Activated CD4-positive, alpha-beta T cell treated with anti-CD3 and anti-CD28 coated beads, Interleukin-2, Interleukin-4, amounts not matched to agents 100 ng/mL and 50 ng/mL, durations not matched to agents 16 hours and 8 hours (primary cell): ENCODE data around the gene GOLPH3L.
"Not testable (repeated sequence)": the region's sequence is repeated elsewhere in the genome, so short reads cannot be mapped to it uniquely, and the experiment has no call there.

Experiments used
- DNase-seq: peaks from one replicate; pipeline ENCODE4 v3.0.0-alpha.2; 2020; ENCODE audit warnings: low spot score

The GOLPH3L gene

DNA sequence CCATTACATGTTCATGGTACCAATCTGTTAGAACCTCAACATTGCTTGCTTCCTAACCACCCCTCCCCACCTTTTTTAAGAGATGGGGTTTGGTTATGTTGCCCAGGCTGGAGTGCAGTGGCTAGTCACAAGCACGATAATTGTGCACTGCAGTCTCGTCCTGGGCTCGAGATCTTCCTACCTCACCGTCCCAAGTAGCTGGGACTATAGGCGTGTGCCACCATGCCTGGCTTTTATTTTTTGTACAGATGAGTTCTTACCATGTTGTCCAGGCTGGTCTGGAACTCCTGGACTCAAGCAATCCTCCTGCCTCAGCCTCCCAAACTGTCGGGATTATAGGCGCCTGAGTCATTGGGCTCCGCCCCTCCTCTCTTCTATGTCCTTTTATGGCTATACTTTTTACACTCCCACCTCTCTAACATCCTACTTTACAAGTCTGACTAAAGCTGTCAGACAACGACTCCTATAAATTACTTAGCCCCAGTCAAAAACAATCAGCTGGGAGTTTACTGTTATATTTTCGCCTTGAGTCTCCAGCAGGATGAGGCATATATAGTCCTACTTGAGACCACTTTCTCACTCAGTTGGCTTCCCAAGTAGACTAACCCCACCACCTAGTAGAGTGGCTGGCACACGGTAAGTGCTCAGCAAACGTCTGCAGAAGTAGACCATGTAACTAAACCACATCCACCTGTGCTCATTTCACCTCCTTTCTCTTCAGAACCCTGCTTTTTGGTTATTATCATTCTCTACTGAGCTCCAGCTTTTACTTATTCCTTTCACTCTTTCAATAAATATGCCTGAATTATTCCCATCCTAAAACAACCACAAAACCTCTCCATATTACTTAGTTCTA is 81.4 kb downstream of the GOLPH3L start:
- DNase-seq = peak; percentile 19

DNA sequence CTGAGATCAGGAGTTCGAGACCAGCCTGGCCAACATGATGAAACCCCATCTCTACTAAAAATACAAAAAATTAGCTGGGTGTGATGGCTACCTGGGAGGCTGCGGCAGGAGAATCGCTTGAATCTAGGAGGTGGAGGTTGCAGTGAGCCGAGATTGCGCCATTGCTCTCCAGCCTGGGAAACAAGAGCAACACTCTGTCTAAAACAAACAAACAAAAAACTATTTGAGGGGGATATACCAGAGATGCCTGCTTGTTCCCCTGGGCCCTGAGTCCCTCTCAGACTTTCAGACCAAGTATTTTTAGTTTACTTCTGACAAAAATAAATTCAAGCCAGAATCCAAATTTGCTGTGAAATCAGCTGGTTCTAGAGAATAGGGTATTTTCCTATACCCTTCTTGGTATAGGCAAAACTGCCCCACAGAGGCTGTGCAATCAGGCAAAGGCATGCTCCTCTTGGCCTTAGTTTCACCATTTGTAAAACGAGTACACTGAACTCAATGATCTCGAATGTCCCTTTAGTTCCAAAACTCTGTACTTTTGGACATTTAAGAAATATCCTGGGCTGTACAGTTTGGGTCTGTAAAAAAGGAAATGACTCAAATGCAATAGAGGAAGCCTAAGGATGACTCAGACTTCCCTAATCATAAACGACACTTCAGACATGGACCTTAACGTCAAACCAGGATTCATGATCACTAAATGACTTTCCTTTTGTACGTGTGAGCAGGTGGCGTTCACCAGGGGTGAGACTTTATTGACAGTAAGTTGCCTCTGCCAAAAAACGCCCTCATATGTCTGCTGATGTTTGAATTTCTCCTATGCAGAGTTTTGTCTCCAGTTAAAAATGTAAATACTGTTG is 83.7 kb downstream of the GOLPH3L start:
- peak; percentile 91 for DNase-seq

DNA sequence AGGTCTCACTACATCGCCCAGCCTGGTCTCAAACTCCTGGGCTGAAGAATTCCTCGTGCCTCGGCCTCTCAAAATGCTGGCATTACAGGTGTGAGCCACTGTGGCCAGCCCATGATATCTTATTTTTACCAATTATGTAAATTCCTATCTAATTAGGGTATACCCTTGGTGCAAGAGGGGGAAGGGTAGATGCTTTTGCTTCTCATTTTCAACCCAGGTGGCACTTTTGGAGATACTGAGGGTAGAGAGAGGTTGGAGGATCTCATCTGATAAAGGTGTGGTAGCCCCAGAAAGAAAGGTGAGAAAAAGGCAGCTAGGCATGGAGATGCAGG is 85.0 kb downstream of the GOLPH3L start:
- no peak for DNase-seq

DNA sequence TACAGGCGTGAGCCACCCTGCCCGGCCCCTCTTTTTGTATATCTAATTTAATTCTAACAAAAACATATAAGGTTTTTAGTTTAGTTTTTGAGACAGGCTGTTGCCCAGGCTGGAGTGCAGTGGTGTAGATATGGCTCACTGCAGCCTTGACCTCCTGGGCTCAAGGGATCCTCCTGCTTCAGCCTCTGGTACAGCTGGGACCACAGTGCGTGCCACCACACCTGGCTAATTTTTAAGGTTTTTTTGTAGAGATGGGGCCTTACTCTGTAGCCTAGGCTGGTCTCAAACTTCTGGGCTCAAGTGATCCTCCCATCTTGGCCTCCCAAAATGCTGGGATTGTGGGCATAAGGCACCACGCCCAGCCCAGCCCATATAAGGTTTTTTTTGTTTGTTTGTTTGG is 86.4 kb downstream of the GOLPH3L start:
- DNase-seq = no peak

DNA sequence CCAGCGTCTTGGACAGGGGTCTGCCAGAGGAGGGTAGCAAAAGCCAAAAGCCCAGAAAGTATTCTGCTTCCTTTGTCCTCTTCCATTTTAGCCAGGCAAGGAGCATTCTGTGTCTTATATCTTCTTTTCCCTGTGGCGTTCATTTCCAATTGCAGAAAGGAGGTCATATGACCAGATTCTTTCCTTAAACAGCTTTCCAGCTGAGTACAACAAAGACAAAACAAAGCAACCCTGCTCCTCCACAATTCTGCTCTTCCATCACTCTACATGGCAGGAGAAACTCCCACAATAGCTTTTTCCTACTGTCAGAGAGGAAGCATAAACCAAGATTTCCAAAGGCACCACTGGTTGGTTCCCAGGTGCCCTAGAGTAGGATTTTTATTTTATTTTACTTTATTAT is 87.2 kb downstream of the GOLPH3L start:
- no peak for DNase-seq

DNA sequence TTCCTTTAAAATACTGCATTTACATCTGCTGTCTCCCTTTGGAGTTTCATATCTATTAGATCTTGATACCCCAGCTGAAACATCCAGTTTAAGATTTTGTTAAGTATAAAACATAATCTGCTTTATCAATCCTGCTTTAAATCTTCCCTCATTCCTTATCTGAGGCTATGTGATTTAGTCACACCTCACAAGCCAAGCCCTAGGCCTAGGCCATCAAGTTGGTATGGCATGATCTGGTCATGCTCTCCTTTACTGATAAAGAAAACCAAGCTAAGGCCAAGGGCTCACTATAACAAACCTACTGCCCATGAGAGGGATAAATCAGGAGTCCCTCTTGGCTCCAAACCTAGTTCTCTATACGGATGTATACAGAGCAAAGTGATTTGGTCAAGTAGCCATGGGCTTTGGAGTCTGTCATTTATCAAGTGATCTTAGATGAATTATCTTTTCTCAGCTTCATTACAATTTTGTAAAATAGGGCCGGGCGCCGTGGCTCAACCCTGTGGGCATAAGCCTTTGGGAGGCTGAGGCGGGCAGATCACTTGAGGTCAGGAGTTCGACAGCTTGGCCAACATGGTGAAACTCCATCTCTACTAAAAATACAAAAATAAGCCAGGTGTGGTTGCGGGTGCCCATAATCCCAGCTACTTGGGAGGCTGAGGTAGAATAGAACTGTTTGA is 90.4 kb downstream of the GOLPH3L start:
- no peak for DNase-seq

DNA sequence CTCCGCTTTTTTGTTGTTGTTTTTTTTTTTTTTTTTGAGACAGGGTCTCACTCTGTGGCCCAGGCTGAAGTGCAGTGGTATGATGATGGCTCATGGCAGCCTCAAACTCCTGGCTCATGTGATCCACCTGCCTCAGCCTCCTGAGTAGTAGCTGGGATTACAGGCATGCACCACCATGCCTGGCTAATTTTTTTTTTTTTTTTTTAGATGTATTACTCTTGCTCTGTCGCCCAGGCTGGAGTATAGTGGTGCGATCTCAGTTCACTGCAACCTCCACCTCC is 91.6 kb downstream of the GOLPH3L start:
- not testable (repeated sequence) for DNase-seq

DNA sequence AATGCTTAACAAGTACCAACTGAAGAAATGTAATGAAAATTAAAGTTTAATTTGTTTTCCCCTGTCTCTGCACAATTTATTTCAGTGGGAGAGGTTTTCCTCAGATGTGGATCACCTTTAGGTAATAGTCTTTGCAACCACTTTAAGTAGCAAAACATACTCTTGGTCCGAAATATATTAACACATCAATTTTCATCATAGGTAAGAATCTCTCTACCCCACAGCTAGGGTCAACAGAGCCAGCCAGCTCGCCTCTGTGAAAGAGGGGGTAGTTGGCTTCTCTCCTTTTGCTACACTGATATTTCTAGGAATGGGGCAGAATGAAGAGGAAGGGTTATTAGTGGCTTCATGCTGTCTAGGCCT is 92.7 kb downstream of the GOLPH3L start:
- DNase-seq = no peak

DNA sequence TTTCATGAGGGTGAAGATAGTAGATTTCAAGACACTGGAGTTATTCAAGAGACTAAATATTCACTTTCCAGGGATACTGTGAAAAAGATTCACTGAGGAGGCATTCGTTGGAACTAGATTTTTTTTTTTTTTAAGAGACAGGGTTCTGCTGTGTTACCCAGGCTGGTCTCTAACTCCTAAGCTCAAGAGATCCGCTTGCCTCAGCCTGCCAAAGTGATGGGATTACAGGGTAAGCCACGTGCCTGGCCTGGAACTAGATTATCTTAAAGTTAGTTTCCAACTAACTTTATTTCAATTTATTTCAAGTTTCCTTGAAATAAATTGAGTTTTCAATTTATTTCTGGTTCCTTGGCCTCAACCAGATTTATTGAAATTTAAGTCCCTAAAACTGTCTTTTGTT is 93.2 kb downstream of the GOLPH3L start:
- no peak for DNase-seq

DNA sequence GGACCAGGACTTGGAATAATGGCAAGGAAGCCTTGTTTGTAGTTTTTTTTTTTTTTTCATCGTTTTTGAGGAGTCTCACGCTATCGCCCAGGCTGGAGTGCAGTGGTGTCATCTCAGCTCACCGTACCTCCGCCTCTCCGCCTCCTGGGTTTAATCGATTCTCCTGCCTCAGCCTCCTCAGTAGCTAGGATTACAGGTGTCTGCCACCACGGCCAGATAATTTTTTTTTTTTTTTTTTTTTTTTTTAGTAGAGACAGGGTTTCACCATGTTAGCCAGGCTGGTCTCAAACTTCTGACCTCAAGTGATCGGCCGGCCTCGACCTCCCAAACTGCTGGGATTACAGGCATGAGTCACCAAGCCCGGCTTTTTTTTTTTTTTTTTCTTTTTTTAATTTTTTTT is 94.6 kb downstream of the GOLPH3L start:
- not testable (repeated sequence) for DNase-seq

DNA sequence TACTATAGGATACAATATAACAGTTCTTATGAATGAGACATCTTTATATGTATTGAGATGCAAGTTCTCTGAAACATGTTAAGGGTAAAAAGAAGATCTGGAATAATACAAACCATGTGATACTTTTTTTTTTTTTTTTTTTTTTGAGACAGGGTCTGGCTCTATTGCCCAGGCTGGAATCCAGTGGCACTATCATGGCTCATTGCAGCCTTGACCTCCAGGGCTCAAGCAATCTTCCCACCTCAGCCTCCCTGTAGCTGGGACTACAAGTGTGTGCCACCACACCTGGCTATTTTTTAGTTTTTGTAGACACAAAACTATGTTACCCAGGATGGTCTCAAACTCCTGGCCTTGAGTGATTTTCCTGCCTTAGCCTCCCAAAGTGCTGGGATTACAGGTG is 95.4 kb downstream of the GOLPH3L start:
- DNase-seq = no peak

DNA sequence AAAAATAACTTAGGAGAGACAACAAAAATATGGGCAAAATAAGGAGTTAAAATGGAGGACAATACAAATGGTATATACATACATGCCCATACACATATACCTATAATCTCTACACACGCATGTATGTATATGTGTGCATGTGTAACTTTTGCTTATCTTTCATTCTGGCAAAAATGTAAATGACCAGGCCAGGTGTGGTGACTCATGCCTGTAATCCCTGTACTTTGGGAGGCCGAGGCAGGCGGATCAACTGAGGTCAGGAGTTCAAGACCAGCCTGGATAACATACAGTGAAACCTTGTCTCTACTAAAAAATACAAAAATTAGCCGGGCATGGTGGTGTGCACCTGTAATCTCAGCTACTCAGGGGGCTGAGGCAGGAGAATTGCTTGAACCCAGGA is 98.6 kb downstream of the GOLPH3L start:
- DNase-seq = not testable (repeated sequence)

DNA sequence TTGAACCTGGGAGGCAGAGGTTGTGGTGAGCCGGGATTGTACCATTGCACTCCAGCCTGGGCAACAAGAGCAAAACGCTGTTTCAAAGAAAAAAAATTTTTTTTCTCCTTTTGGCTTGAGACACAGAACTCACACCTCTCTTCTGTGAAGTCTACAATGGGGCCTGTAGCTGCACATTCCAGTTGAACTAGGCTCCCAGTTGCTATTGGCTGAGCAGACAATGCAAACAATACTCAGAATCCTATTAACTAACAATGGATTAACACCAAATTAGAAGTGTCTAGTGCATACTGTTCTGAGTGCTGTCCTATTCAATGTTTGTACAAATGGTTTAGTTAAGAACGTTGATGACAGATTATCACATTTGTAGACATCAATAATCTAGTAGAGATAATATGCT is 100.0 kb downstream of the GOLPH3L start:
- no peak for DNase-seq
